ENCODE data around the gene ARMC8.

The ARMC8 gene

DNA sequence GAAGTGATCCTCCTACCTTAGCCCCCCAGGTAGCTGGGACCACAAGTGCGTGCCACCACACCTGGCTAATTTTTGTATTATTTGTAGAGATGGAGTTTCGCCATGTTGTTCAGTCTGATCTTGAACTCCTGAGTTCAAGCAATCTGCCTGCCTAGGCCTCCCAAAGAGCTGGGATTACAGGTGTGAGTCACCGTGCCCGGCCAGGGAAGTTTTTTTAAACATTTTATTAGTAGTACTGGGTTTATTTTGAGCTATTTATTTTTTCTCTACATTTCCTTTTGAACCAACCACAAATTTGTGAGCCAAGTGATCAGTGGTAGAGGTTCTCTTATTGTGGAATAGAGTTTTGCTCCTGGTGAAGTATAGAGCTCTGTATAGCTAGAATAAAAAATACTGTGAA is 33.7 kb downstream of the ARMC8 start:
- Histone ChIP-seq H3K36me3 (ENCODE audit: insufficient read depth, low read length) (peaks cover 26% of the 10 kb centered on the region), H3K27me3 (ENCODE audit: insufficient read depth, low read length) (no peaks in the 10 kb centered on the region), H3K4me1 (ENCODE audit: control insufficient read depth, insufficient read depth, low read length, unreplicated experiment) (peaks cover 46% of the 10 kb centered on the region), H3K27ac (ENCODE audit: low read depth, low read length) (no peak overlapping the region), H3K4me3 (ENCODE audit: low read depth, low read length) (no peak overlapping the region), H2AFZ (ENCODE audit: low read length, unreplicated experiment) (no peak overlapping the region), H3K79me2 (ENCODE audit: control insufficient read depth, insufficient read depth, low read length, unreplicated experiment) (peaks cover 64% of the 10 kb centered on the region)

DNA sequence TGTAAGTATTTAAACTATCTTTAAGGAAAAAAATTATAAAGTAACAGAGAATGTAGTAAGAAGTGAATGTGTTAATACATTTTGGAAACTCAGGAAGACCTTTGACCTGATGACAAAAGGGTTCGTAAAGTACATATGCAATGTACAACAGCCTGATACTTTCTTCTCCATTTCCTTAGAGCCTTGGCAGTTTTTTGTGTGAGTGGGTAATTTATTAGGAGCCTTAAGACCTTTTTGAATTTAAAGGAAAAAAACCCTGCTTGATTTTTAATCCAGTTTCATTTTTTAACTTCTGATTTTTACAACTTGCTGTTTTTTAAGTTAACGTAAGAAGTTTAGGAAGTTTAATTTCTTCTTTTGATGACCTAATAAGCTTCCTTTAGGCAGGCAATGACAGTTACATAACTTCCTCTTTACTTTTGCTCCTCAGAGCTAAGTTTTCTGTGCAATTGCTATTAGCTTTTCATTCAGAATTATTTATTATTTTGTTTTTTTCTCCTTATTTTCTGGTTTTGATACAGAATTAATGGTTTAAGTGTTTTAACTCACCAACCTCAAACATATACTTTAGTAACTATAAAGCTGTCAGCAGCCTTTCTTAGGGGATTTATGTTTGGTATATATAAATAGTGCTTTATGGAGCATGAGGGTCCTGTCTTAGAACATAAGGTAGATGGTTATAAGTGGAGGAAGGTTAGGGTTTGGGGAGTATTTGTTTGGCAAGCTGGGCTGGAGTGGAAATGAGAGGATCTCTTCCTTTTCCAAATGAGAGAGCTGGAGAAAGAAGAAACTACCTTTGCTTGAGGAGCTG is 35.2 kb downstream of the ARMC8 start:
- peaks cover 52% of the 10 kb centered on the region for H3K79me2 ChIP-seq (ENCODE audit: control insufficient read depth, insufficient read depth, low read length, unreplicated experiment)
- peaks cover 23% of the 10 kb centered on the region for H3K36me3 ChIP-seq (ENCODE audit: insufficient read depth, low read length)
- no peak overlapping the region for H2AFZ ChIP-seq (ENCODE audit: low read length, unreplicated experiment)
- no peaks in the 10 kb centered on the region for H3K27me3 ChIP-seq (ENCODE audit: insufficient read depth, low read length)
- no peak overlapping the region for H3K4me3 ChIP-seq (ENCODE audit: low read depth, low read length)
- 0 out of 2 replicates have a peak overlapping the region, but pooled peaks have one; percentile 13 for H3K27ac ChIP-seq (ENCODE audit: low read depth, low read length)
- H3K4me1 ChIP-seq (ENCODE audit: control insufficient read depth, insufficient read depth, low read length, unreplicated experiment) = peaks cover 50% of the 10 kb centered on the region

DNA sequence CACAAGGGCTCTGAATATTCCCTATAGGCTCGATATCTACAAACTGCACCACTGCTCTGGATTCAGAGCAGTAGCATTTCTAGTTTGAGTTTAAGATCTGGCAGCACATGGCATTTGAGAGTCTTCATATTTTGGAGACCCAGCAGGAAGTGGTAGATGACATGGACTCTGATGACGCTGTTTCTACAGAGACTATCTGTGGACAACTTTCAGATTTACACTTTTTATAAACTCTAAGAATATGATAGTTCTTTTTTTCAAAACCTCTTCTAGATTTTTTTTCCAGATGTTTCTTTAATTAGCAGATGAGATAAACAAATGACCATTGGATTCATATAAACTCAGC is 35.8 kb downstream of the ARMC8 start:
- H3K27ac ChIP-seq (ENCODE audit: low read depth, low read length) = no peak overlapping the region
- no peak overlapping the region for H3K4me3 ChIP-seq (ENCODE audit: low read depth, low read length)
- peaks cover 23% of the 10 kb centered on the region for H3K36me3 ChIP-seq (ENCODE audit: insufficient read depth, low read length)
- no peaks in the 10 kb centered on the region for H3K27me3 ChIP-seq (ENCODE audit: insufficient read depth, low read length)
- H2AFZ ChIP-seq (ENCODE audit: low read length, unreplicated experiment) = no peak overlapping the region
- peaks cover 47% of the 10 kb centered on the region for H3K79me2 ChIP-seq (ENCODE audit: control insufficient read depth, insufficient read depth, low read length, unreplicated experiment)
- H3K4me1 ChIP-seq (ENCODE audit: control insufficient read depth, insufficient read depth, low read length, unreplicated experiment) = peaks cover 51% of the 10 kb centered on the region

DNA sequence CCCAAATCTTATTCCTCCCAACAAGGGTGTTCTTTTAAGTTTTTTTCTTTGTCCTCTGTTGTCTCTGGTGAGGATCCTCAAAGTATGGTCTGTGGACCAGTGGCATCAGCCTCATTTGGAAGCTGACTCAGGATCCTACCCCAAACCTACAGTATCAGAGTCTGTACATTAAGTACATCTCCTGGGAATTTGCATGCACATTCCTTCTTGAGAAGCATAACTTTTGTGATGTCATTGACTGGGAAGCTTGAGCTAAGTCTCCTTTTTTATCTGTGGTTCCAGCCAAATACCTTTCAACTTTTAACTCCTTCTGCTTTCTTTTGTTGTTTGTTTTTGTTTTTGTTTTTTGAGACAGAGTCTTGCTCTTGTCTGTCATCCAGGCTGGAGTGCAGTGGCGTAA is 40.5 kb downstream of the ARMC8 start:
- no peak overlapping the region for H2AFZ ChIP-seq (ENCODE audit: low read length, unreplicated experiment)
- H3K27ac ChIP-seq (ENCODE audit: low read depth, low read length) = peak overlapping the region; percentile 33; the same call in 1 of the 2 replicates
- H3K4me3 ChIP-seq (ENCODE audit: low read depth, low read length) = no peak overlapping the region
- peaks cover 12% of the 10 kb centered on the region for H3K79me2 ChIP-seq (ENCODE audit: control insufficient read depth, insufficient read depth, low read length, unreplicated experiment)
- H3K4me1 ChIP-seq (ENCODE audit: control insufficient read depth, insufficient read depth, low read length, unreplicated experiment) = peaks cover 24% of the 10 kb centered on the region
- peaks cover 38% of the 10 kb centered on the region for H3K36me3 ChIP-seq (ENCODE audit: insufficient read depth, low read length)
- no peaks in the 10 kb centered on the region for H3K27me3 ChIP-seq (ENCODE audit: insufficient read depth, low read length)

DNA sequence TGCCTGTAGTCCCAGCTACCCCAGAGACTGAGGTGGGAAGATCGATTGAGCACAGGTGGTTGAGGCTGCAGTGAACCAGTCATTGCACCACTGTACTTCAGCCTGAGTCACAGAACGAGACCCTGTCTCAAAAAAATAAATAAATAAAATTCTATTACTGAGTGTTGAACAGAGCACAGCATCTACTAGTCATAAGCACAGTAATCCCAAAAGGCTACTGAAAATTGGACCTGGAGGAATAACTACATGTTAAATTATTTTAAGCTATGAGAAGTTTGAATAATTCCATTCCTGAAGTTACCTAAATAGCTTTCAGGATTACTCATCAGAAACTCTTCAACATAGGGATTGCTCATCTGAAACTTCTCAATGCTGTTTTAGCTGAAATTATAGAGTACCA is 43.4 kb downstream of the ARMC8 start:
- no peak overlapping the region for H3K4me3 ChIP-seq (ENCODE audit: low read depth, low read length)
- peaks cover 8% of the 10 kb centered on the region for H3K79me2 ChIP-seq (ENCODE audit: control insufficient read depth, insufficient read depth, low read length, unreplicated experiment)
- H3K4me1 ChIP-seq (ENCODE audit: control insufficient read depth, insufficient read depth, low read length, unreplicated experiment) = peaks cover 29% of the 10 kb centered on the region
- H3K27me3 ChIP-seq (ENCODE audit: insufficient read depth, low read length) = no peaks in the 10 kb centered on the region
- peaks cover 28% of the 10 kb centered on the region for H3K36me3 ChIP-seq (ENCODE audit: insufficient read depth, low read length)
- no peak overlapping the region for H3K27ac ChIP-seq (ENCODE audit: low read depth, low read length)
- H2AFZ ChIP-seq (ENCODE audit: low read length, unreplicated experiment) = no peak overlapping the region

DNA sequence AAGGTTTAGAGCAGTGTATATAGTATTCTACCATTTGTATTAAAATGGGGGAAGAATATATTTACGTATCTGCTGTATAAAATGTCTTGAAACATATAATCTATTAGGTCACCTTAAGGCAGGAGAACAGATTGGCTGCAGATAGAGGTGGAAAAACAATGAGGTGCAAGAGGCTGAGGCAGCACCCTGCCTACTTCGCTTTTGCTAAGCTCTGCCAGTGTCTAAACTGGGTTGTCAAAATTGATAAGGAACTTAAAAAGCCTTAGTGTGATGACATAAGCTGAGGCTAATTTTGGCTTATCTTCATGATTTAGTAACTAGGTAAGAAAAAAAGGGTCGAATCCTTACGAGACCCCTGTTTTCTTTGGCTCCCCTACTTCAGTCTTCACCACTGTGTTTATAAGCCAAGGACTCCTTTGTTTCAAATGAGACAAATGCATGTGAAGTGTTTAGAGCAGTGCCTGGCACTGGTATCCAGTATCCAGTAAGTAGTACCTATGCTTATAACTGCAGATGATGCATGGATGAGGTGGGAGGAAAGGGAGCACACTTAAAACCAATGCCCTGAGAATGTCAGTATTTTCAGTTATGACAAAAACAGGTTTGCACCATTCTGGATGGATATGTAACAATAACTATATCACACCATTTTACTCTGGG is 45.7 kb downstream of the ARMC8 start:
- peaks cover 40% of the 10 kb centered on the region for H3K36me3 ChIP-seq (ENCODE audit: insufficient read depth, low read length)
- no peak overlapping the region for H3K27ac ChIP-seq (ENCODE audit: low read depth, low read length)

DNA sequence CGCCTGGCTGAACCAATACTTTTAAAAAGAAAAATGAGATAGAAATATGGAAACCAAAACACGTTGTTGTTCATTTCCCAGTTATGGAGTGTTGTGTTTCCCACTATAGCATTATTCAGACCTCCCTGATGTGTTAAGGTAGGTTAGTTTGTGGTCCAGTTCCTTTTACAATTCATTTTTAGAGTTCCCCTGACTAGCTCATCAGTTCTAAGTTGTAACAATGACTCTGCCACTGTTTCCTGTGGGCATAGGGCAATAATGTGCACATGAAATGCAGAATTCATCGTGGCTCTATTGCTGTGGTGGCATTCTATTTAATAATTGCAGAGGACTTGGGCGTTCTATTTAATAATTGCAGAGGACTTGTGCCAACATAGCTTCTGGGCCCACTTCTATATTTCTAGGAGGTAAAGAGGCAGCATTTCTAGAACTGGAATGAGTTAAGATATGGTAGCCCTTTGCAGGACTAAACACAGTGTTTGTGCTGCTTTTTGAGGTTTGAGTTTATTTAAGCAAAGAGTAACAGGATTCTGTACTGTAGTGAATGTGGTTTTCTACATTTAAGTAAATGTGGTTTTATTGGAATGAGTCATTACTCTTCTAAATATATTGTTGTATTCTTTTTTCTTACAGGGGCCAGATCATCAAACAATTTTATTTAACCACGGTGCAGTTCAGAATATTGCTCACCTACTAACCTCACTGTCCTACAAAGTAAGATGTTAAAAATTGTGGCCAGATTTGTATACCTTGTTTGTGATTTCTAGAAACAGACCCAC is 47.5 kb downstream of the ARMC8 start:
- Histone ChIP-seq H2AFZ (ENCODE audit: low read length, unreplicated experiment) (no peak overlapping the region), H3K36me3 (ENCODE audit: insufficient read depth, low read length) (peaks cover 51% of the 10 kb centered on the region), H3K4me3 (ENCODE audit: low read depth, low read length) (no peak overlapping the region), H3K79me2 (ENCODE audit: control insufficient read depth, insufficient read depth, low read length, unreplicated experiment) (no peaks in the 10 kb centered on the region), H3K27ac (ENCODE audit: low read depth, low read length) (no peak overlapping the region), H3K27me3 (ENCODE audit: insufficient read depth, low read length) (no peaks in the 10 kb centered on the region), H3K4me1 (ENCODE audit: control insufficient read depth, insufficient read depth, low read length, unreplicated experiment) (peaks cover 16% of the 10 kb centered on the region)

More for the DNA sequence above, 45.7 kb downstream of the ARMC8 start:
- Histone ChIP-seq H3K4me1 (ENCODE audit: control insufficient read depth, insufficient read depth, low read length, unreplicated experiment) (peaks cover 20% of the 10 kb centered on the region), H3K27me3 (ENCODE audit: insufficient read depth, low read length) (no peaks in the 10 kb centered on the region), H2AFZ (ENCODE audit: low read length, unreplicated experiment) (no peak overlapping the region), H3K4me3 (ENCODE audit: low read depth, low read length) (no peak overlapping the region), H3K79me2 (ENCODE audit: control insufficient read depth, insufficient read depth, low read length, unreplicated experiment) (peaks cover 8% of the 10 kb centered on the region)

DNA sequence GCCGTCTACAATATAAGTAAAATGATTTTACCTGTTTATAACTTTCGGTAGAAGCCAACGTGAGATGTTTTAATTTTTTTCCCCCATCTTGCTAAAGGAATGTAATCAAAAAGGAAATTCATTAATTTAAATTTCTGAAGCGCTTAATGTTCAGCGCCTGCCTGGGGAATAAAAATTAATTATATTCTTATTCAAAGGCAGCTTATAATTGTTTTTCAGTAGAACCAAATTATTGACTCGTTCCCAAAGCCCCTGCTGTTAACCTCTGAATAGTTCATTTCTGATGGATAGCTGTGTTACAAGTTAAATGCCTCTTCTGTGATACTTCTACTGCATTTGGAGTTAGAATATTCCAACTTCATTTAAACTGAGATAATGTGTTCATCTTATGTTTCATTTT is 51.6 kb downstream of the ARMC8 start:
- Histone ChIP-seq H3K27ac (ENCODE audit: low read depth, low read length) (no peak overlapping the region), H3K27me3 (ENCODE audit: insufficient read depth, low read length) (no peaks in the 10 kb centered on the region), H3K79me2 (ENCODE audit: control insufficient read depth, insufficient read depth, low read length, unreplicated experiment) (no peaks in the 10 kb centered on the region), H3K4me3 (ENCODE audit: low read depth, low read length) (no peak overlapping the region), H3K36me3 (ENCODE audit: insufficient read depth, low read length) (peaks cover 60% of the 10 kb centered on the region), H3K4me1 (ENCODE audit: control insufficient read depth, insufficient read depth, low read length, unreplicated experiment) (peaks cover 6% of the 10 kb centered on the region), H2AFZ (ENCODE audit: low read length, unreplicated experiment) (no peak overlapping the region)

DNA sequence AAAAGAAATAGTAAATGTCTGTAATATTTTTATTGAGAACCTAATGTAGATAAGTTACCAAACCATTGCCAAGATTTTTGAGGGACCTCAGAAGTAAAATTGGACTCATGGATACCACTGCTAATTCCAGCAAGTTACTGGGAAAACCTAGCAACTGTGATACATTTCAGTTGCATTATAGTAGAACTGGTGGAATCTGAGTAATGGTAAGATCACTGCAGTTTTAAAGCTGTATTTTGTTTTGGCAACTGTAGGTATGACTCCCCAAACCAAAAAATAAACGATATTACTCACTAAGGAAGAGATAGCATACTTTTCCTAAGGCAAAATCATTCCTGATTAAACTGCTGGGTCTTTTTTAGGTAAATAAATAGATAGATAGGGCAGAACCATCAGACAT is 54.0 kb downstream of the ARMC8 start:
- no peak overlapping the region for H2AFZ ChIP-seq (ENCODE audit: low read length, unreplicated experiment)
- no peaks in the 10 kb centered on the region for H3K27me3 ChIP-seq (ENCODE audit: insufficient read depth, low read length)
- H3K36me3 ChIP-seq (ENCODE audit: insufficient read depth, low read length) = peaks cover 72% of the 10 kb centered on the region
- no peak overlapping the region; the same call in 1 of the 2 replicates for H3K27ac ChIP-seq (ENCODE audit: low read depth, low read length)
- H3K79me2 ChIP-seq (ENCODE audit: control insufficient read depth, insufficient read depth, low read length, unreplicated experiment) = no peaks in the 10 kb centered on the region
- no peaks in the 10 kb centered on the region for H3K4me1 ChIP-seq (ENCODE audit: control insufficient read depth, insufficient read depth, low read length, unreplicated experiment)
- H3K4me3 ChIP-seq (ENCODE audit: low read depth, low read length) = no peak overlapping the region

DNA sequence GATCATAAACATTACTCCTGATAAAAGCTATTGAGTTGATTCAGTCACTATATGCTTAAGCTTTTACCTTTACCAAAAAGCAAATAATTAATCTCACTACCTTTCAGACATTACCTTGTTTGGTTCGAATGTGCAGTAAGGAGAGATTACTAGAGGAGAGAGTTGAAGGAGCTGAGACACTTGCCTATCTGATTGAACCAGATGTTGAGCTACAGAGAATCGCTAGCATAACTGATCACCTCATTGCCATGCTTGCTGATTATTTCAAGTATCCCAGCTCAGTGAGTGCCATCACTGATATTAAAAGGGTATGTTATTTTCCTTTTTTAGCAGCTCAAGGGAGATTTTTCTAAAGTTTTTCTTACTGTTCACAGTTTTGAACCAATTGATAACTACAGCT is 54.6 kb downstream of the ARMC8 start:
- Histone ChIP-seq H3K36me3 (ENCODE audit: insufficient read depth, low read length) (peaks cover 67% of the 10 kb centered on the region), H3K4me3 (ENCODE audit: low read depth, low read length) (no peak overlapping the region), H2AFZ (ENCODE audit: low read length, unreplicated experiment) (no peak overlapping the region), H3K4me1 (ENCODE audit: control insufficient read depth, insufficient read depth, low read length, unreplicated experiment) (no peaks in the 10 kb centered on the region), H3K27me3 (ENCODE audit: insufficient read depth, low read length) (no peaks in the 10 kb centered on the region), H3K27ac (ENCODE audit: low read depth, low read length) (no peak overlapping the region; the same call in 1 of the 2 replicates), H3K79me2 (ENCODE audit: control insufficient read depth, insufficient read depth, low read length, unreplicated experiment) (no peaks in the 10 kb centered on the region)
